ENCODE data around the gene MTLN.

DNA sequence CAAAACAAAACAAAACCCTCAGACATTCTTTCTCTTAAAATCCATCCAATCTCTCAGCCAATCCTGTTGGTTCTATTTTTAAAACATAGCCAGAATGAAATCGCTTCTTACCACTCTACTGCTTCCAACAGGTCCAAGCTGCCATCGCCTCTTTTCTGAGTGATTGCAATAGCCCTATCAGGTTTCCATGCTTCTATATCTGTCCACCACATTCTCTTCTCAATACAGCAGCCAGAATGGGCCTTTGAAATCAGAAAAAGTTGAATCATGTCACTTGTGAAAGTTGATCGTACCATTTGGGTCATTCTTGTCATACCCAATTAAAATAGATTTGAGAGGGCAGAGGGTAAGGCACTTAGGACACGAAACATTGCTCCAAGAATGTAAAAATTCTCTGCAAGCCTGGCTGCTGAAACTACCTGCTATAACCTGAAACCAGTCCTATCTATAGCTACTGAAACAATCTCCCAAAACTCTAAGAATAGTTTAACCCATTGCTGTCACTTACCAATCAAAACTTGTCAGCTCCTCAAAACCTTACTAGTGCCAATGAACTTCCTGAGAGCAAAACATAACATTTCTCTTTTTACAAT is 3.3 kb upstream of the MTLN start:
- TF ChIP-seq, protein P1, sequence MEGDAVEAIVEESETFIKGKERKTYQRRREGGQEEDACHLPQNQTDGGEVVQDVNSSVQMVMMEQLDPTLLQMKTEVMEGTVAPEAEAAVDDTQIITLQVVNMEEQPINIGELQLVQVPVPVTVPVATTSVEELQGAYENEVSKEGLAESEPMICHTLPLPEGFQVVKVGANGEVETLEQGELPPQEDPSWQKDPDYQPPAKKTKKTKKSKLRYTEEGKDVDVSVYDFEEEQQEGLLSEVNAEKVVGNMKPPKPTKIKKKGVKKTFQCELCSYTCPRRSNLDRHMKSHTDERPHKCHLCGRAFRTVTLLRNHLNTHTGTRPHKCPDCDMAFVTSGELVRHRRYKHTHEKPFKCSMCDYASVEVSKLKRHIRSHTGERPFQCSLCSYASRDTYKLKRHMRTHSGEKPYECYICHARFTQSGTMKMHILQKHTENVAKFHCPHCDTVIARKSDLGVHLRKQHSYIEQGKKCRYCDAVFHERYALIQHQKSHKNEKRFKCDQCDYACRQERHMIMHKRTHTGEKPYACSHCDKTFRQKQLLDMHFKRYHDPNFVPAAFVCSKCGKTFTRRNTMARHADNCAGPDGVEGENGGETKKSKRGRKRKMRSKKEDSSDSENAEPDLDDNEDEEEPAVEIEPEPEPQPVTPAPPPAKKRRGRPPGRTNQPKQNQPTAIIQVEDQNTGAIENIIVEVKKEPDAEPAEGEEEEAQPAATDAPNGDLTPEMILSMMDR (IDR thresholded peaks at IDR 0.05), result no peak
- TF ChIP-seq EZH2phosphoT487 (IDR thresholded peaks at IDR 0.05; ENCODE audit: borderline replicate concordance, low read depth) (no peak), RAD21 (IDR thresholded peaks at IDR 0.05; ENCODE audit: low read length) (no peak), TAF1 (IDR thresholded peaks at IDR 0.05; ENCODE audit: borderline replicate concordance, low read depth, low read length) (no peak), EP300 (IDR thresholded peaks at IDR 0.05; ENCODE audit: borderline replicate concordance in 1 of 2, low read depth in 1 of 2, low read length in 1 of 2) (no peak)
- TF ChIP-seq, protein P2, sequence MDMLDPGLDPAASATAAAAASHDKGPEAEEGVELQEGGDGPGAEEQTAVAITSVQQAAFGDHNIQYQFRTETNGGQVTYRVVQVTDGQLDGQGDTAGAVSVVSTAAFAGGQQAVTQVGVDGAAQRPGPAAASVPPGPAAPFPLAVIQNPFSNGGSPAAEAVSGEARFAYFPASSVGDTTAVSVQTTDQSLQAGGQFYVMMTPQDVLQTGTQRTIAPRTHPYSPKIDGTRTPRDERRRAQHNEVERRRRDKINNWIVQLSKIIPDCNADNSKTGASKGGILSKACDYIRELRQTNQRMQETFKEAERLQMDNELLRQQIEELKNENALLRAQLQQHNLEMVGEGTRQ (IDR thresholded peaks at IDR 0.05; ENCODE audit: borderline replicate concordance, low read depth, low read length), result no peak
- TF ChIP-seq, protein P3, sequence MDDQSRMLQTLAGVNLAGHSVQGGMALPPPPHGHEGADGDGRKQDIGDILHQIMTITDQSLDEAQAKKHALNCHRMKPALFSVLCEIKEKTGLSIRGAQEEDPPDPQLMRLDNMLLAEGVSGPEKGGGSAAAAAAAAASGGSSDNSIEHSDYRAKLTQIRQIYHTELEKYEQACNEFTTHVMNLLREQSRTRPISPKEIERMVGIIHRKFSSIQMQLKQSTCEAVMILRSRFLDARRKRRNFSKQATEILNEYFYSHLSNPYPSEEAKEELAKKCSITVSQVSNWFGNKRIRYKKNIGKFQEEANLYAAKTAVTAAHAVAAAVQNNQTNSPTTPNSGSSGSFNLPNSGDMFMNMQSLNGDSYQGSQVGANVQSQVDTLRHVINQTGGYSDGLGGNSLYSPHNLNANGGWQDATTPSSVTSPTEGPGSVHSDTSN (IDR thresholded peaks at IDR 0.05), result no peak

Measured in SK-N-SH (cell line).